ENCODE results near the gene NBAS. TPM values are rescaled to one million over a fixed set of nuclear protein-coding genes. Genes with fewer than 3 reads are reported as not detected.
"Not testable (repeated sequence)": the region's sequence is repeated elsewhere in the genome, so short reads cannot be mapped to it uniquely, and the experiment has no call there.

Gene NBAS
- total RNA-seq, 1 experiment from 2014 or later, result 36.6 TPM

DNA sequence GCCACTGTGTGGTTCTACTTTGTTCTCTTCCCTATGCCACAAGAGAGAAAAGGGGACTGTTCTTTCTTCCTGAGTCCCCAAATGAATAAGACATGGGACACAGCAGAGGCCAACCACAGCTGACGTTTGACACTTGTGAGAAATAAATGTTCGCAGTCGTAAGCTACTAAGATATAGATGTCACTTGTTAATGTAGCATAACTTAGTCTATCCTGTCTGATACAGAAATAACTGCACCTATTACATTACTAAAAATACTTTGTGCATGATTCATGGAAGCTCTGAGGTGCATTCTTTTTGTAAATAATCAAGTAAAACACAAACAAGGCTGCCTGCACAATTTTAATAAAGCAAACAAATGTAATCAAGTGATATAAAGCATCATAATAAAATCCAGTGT is 148.8 kb downstream of the NBAS start:
- DNase-seq (ENCODE audit: low read depth), result no peak

DNA sequence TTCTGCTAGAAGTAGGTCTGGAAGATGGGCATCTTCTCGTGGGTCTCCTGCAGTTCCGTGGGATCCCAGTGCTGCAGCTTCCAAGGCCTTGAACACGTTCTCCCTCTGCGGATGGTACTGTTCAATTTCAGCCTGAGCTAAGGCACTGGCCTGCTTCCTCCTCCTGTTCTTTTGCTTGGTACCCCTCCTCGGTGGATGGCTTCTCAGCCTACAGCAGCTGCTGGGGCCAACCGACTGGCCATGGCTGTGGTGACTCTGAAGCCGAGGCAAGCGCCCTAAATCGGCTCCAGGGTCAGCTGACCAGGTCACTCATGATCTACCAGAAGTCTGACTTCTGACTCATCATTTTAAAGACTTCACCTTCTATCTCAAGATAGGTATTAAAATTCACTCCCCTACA is 150.2 kb downstream of the NBAS start:
- DNase-seq (ENCODE audit: low read depth), result no peak

DNA sequence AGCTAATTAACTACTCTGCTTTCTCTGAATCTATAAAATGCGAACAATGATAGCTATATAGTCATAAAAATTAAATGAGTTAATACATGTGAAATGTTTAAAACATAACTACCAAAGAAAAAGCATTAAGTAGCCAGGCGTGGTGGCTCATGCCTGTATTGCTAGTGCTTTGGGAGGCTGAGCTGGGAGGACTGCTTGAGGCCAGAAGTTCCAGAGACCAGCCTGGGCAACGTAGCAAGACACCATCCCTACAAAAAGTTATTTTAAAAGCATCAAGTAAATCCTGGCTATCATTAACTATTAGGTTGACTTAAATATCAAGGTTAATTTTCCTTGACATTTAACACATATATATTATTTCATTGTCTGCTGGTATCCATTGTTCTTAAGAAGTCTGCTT is 152.4 kb downstream of the NBAS start:
- DNase-seq (ENCODE audit: low read depth), result no peak

DNA sequence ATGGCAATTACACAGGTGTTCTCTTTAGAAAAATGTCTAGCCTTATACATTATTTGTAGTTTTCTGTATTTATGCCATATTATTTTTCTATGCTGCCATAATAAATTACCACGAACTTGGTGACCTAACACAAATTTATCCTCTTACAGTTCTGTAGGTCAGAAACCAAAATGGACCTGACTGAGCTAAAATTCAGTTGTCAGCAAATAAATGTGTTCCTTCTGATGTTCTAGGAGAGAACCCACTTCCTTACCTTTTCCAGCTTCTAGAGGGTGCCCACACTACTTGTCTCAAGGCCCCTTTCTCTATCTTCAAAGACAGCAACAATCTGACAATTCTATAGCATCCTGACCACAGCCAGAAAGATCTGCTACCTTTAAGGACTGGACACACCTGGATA is 153.5 kb downstream of the NBAS start:
- no peak for DNase-seq (ENCODE audit: low read depth)

DNA sequence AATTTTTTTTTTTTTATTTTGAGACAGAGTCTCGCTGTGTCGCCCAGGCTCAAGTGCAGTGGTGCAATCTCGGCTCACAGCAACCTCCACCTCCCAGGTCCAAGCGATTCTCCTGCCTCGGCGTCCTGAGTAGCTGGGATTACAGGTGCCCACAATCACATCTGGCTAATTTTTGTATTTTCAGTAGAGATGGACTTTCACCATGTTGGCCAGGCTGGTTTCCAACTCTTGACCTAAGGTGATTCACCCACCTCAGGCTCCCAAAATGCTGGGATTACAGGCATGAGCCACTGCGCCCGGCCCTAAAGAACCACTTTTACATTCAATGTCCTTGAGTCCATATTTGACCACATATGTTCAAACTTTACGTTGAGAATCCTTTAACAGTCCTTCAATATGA is 156.6 kb downstream of the NBAS start:
- not testable (repeated sequence) for DNase-seq (ENCODE audit: low read depth)

DNA sequence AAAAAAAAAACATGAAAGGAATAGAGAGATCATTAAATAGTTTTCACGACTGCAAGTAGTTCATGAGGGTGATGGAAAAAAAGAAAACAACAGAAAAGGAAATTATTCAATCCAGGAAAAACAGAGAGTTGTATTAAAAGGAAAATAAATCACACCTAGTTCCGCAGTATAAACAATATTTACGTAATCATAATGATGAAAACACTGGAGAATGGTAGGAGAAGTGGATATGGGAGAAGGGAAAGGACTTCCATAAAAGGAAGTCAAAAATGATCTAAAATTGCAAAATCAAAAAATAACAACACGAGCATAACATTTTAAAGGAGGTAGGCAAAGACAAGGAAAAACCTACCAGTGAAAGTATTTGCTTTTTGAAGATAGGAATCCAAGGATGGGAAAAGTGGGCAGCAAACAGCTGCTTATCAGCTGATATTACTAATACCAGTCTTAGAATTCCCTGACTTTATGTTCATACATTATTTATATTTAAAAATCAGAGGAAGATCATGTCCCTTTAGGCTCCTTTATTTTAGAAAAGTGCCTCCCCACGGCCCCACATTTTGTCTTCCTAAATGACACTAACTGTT is 160.8 kb downstream of the NBAS start:
- no peak for DNase-seq (ENCODE audit: low read depth)

DNA sequence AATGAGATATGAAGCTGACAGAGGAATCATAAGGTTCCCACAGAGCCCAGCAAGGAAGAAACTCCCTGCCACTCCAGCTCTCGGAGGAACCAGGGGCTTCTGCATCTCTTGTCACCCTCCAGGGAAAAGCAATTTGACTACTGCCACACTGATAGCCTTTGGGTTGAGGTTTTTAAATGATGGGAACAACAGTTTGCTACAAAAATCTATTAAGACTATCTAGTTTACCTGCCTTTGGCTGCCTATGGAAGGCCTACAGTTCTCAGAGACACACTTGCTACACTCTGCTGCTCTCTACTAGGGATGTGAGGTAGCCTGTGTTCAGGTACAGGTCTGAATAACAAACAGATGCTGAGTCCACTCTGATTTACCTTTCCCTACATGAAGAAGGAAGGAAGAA is 161.9 kb downstream of the NBAS start:
- DNase-seq (ENCODE audit: low read depth), result no peak

DNA sequence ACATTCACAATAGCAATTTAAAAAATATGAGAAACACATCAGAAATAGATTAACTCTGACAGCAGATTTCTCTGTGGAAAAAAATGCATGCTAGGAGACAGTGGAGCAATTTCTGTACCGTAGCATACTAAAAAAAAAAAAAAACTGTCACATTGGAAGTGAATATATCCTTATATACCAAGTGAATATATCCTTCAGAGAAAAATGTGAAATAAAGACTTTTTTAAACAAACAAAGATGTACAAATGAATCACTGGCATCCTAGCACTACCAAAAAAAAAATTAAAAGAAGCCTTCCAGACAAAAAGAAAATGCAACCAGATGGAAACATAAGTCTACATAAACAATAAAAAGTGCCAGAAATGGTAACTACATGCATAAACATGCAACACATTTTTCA is 169.4 kb downstream of the NBAS start:
- DNase-seq (ENCODE audit: low read depth), result no peak

DNA sequence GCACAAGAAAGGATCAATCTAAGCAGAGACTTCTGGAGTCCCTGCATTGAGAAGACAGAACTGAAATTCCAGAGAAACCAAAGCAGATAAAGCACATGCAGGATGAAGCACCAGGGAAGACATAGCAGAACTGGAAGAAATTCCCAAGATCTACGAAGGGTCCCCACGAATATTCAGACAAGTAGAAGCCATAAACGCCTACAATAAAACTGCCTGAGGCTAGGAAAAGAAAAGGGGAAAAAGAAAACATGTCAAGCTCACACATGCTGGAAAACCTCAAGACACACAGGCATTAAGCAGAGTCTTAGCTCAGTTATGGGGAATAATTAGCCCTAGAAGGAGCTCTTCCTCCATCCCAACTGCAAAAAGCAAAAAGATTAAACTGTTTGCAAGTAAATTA is 171.2 kb downstream of the NBAS start:
- no peak for DNase-seq (ENCODE audit: low read depth)

DNA sequence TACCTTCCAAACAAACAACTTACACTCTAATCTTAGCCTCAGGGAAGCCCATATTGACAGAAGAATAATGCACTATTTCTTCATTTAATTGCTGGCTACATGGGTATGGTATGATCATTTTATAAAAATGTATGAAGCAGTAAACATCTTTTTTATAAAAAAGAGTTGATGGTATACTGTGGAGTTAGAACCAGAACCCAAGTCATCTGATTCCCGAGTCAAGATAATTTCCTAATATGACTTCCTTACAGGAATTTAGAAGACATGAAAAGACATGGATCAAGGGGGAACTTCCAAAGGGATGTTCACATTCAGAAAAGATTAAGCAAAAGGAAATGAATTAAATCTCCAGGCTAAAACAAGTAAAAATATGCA is 171.8 kb downstream of the NBAS start:
- no peak for DNase-seq (ENCODE audit: low read depth)

DNA sequence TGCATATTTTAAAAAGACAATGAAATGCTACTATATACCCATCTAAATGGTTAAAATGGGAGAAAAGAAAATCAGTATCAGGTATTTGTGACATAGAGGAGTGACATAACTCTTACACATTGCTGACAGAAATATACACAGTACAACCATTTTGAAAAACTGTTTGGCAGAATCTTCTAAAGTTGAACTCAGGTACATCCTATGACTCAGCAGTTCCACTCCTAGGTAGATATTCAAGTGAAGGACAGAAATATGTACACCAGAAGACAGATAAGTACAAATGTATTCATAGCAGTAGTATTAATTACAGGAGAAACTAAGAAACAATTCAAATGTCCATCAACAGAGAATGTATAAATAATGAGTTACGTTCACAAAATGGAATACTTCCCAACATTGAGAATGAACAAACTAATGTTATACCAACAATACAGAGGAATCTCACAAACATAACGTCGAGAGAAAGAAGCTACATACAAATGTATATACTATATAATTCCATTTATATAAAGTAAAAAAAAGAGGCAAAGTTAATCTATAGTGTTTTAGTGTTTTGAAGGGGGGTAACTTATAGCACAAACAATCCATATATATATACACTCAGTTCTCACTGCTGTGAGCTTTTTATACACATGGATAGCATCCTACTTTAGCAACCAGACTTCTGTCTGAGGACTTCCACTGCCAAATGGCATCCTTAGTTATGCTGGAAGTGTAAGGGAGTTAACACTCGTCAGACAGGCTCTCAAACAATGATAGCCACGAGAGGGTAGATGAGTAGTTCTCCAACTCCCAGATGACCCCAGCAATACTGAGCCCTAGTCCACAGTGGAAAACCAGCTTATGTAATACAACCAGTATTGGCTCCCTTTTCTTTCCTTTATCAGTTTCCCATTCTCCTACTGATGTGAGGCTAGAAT is 172.5 kb downstream of the NBAS start:
- no peak for DNase-seq (ENCODE audit: low read depth)

DNA sequence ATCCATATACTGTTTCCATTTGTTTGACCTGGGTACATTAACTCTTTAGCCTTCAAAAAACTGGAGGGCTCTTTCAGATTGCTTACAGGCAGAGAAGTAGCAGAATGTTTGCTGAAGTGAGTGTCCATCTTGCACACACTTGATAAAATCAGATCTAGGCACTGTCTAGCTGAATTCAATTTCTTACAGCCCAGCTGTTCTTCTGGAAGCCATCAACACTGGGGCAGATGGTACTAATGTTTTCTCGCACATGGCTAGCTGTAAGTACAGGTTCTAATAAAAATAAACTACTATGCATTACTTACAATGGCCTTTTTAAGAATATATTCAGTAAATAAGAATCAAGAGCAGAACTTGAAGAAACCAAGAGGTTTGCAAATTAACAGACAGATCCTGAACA is 175.9 kb downstream of the NBAS start:
- DNase-seq (ENCODE audit: low read depth), result no peak

DNA sequence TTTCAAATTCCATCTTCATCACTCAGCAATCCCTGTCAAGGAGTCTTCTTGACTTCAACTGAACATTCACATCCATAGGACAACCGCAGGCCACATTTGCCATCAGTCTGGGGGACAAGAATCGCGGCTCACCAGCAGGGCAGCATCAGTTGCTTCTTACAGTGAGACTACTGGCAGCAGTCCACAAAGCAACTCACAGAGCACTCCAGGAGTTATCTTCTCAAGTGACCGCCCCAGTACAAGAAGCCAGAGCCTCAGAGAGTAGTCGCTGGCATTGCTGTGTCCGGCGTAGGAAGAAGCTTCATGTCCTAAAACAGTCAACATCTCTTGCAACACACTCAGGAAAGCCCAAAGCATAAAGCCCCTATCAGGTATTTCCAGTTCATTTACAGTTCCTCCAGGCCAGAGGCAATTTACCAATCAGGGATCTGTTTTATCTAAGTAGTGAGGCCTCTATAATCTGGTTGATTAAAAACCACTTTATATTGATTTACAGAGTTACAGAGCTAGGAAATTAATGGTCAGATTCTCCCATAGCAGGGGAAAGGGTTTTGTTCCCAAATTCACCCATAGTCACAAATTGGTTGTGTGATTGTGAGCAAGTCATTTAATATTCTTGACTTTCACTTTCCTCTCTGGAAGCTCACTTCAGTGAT is 177.3 kb downstream of the NBAS start:
- DNase-seq (ENCODE audit: low read depth), result no peak

DNA sequence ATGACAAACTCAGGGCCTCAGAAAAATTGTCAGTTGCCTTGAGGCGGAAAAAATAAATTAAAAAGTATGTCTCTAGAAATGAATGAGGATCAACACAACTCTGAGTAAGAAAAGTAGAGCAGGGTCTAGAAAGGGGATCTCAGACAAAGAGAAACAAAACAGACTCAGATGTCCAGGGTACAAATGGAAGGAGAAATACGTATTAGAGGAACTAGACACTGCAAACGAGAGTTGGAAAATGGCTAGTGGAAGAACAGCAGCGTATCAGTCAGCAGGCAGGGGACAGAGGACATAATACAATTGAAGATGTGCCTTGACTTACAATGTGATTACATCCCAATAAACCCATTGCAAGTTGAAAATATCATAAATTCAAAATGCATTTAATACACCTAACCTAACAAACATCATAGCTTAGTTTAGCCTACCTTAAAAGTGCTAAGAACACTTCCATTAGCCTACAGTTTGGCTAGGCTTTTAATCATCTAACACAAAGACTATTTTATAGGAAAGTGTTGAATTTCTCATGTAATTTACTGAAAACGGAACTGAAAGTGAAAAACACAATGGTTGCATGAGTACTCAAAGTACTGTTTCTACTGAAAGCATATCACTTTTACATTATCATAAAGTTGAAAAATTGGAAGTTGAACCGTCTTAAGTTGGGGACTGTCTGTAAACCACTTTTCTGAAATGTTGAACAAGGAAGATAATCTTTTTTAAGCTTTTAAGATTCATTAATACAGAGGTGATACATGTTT is 182.8 kb downstream of the NBAS start:
- DNase-seq (ENCODE audit: low read depth), result no peak

DNA sequence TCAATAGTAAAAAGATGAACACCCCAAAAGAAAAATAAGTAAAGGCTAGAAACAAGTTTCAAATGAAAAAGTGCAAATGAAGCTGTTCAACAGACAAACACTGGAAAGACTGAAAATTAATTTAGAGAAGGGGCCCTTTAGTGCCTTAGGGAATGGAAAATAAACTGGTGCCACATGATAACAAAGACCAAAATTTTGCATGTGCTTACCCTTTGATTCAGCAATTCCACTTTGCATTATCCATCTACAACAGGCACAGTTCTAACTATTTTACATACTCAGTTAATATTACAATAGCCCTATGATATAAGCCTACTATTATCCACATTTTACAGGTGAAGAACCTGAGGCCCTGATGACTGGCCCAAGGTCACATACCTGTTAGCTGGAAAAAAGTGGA is 183.9 kb downstream of the NBAS start:
- DNase-seq (ENCODE audit: low read depth), result no peak

DNA sequence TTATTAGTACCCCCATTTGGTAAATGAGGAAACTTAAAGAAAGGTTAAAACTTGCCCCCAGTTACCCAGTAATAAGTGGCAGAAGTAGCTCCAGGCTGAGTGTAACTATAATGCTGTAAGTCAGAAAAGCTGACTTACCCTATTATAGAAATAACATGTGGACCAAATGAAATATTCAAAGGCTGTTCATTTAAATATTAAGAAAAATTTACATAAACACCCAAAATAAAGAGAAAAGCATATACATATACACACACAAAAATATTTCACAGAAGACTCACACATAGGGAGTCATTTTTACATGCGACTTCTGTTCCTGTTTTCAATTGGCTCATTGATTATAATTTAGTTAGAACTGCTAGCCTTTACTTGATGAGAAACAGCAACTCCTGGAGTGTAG is 189.1 kb downstream of the NBAS start:
- no peak for DNase-seq (ENCODE audit: low read depth)

DNA sequence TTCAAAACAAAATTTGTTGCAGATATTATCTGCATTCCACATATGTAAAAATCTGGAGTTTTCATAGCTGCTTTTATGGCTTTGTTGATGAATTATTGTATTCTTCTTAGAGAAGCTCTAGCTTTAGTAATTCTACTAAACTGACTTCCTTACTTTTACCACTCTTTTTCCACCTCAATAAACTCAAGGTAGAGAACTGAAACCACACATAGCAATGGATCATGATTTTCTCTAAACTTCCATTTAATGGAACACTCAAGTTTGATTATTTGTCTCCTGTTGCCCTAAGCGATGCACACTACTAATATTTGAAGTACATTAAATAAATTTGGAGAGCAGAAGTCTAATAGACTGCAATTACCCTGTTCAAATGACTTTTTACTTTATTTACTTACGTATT is 192.0 kb downstream of the NBAS start:
- no peak for DNase-seq (ENCODE audit: low read depth)

DNA sequence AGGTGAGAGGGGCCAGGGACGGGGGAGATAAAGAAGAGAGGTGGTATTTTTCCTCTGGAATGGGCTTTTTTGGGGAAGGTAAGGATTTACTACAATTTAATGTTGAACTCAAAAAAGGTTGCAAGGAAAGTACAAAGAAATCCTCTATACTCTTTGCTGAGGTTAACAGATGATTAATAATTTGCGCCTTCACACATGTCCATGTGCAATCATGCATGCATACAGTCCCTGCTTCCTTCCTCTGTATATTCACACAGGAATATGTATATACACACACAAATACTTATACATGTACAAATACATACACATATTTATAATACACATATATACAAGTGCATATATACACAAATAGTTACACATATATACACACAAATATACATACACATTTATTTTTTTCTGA is 193.4 kb downstream of the NBAS start:
- no peak for DNase-seq (ENCODE audit: low read depth)

DNA sequence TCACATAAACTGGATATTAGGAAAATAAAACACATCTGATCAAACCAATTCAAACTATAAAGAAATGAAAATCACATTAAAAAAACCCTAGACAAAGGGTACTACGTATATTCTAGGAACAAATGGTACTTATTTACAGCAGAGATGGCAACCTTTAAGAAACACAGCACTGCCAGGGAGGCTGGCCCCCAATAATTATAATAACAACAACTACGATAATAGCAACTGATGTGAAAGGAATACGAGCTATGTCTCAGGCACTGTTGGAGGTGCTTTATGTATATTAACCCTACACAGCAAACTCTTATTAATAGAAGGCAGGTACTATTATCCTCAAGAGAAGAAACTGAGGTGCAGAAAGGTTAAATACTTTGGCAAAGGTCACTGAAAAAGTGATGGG is 193.9 kb downstream of the NBAS start:
- DNase-seq (ENCODE audit: low read depth), result no peak

DNA sequence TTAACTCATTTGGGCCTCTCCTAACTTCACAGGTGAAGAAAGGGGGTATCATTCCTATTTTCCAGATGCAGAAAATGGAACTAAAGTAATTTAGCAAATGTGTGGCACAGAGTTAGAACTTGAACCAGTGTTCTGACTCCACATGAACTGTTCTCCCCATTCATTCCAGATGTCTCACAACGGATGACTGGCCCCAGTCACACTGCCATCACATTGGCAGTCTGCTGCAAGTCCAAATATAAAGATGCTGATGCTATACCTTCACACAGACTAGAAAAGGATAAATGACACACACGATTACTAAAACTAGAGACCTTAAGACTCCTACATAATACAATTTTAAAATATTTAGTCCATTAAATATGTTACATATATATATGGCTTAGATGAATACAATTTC is 195.7 kb downstream of the NBAS start:
- DNase-seq (ENCODE audit: low read depth), result no peak

DNA sequence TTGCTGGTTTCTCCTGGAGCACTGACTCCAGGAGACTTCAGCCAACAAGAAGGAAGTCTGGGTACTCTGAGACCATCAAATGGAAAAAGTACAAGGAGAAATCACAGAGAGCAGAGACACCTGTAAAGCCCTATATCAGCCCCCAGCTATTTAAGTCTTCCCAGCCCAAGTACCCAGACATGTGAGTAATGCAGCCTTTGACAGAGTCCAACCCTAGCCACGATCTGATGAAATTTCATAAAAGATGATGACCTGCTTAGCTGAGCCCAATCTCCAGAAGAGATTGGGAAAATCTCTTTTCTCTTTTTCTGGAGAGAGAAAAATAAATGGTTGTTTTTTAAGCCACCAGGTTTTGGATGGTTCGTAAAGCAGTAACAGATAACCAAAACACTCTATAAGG is 196.6 kb downstream of the NBAS start:
- no peak for DNase-seq (ENCODE audit: low read depth)

DNA sequence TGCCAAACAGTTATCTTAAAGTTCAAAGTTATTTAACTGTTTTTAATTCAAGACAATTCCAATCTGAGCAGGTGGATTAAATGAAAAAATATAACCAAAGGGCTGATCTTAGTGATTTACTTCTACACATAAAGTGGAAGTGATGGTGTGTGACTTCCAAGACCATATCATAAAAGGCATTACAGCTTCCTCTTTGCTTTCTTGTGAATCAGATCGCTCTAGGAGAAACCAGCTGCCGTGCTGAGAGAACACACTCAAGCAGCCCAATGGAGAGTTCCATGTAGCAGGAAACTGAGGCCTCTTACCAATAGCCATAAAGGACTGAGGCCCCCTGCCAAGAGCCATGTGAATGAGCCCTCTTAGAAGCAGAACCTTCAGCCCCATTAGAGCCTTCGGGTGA is 197.4 kb downstream of the NBAS start:
- no peak for DNase-seq (ENCODE audit: low read depth)

Measured in M059J (cell line).